Naive thymus-derived CD4-positive, alpha-beta T cell (primary cell): ENCODE measurements around the gene PCED1B. TPM values are rescaled to one million over a fixed set of nuclear protein-coding genes. Genes with fewer than 3 reads are reported as not detected.

ENCODE experiments used
- ATAC-seq: fragments of 150-1000 bp; cut with Tn5 transposase; 2 replicates; pipeline ENCODE4 v1.10.0; 2021; ENCODE audit warnings: mild to moderate bottlenecking, moderate library complexity
- CTCF ChIA-PET: fragments of 350-600 bp; sonication (Branson Sonifier 250); formaldehyde crosslinking; loops from one replicate; lab custom pipeline; 2021; ENCODE audit warnings: antibody characterized with exemption; lab: Charles Lee
- POLR2A ChIA-PET: fragments of 350-600 bp; sonication (Branson Sonifier 250); formaldehyde crosslinking; loops from one replicate; lab custom pipeline; 2021; ENCODE audit warnings: antibody characterized with exemption, inconsistent platforms; lab: Charles Lee
- DNase-seq, 9 donors: peaks; one replicate each; pipeline versions ENCODE4 v3.0.0 to v3.0.0-alpha.2; 2020 to 2022; ENCODE audit warnings: mixed read lengths in 1 of 9
- H3K27ac ChIP-seq: one replicate; pipeline ENCODE4 v1.7.0; 2013; ENCODE audit warnings: mild to moderate bottlenecking, low read depth, low read length, moderate library complexity
- H3K27me3 ChIP-seq, 2 donors: one replicate each; pipeline ENCODE4 v1.7.0; 2013; ENCODE audit warnings: low read length in 2 of 2, mild to moderate bottlenecking in 2 of 2, moderate library complexity in 2 of 2; ENCODE audit not compliant: control insufficient read depth in 2 of 2, insufficient read depth in 2 of 2
- H3K36me3 ChIP-seq, 3 experiments: 1 replicate in 2 of 3; 2 replicates in 1 of 3; pipeline ENCODE4 v1.7.0; 2013; ENCODE audit warnings: low read length in 3 of 3, mild to moderate bottlenecking in 3 of 3, moderate library complexity in 1 of 3; ENCODE audit not compliant: insufficient read depth in 3 of 3, control insufficient read depth in 2 of 3
- H3K4me1 ChIP-seq, 2 donors: one replicate each; pipeline ENCODE4 v1.7.0; 2013; ENCODE audit warnings: low read length in 2 of 2, mild to moderate bottlenecking in 2 of 2, moderate library complexity in 1 of 2; ENCODE audit not compliant: control insufficient read depth in 2 of 2, insufficient read depth in 2 of 2
- H3K4me3 ChIP-seq: 2 replicates; pipeline ENCODE4 v1.7.0; 2013; ENCODE audit warnings: mild to moderate bottlenecking, low read length
- H3K9me3 ChIP-seq, 3 experiments: 1 replicate in 2 of 3; 2 replicates in 1 of 3; pipeline ENCODE4 v1.7.0; 2013; ENCODE audit warnings: low read length in 3 of 3; ENCODE audit not compliant: control insufficient read depth in 2 of 3
- H3K27ac Mint-ChIP-seq, 9 donors: one replicate each; pipeline ENCODE4 v1.8.0; 2020 to 2022; ENCODE audit warnings: mixed read lengths in 9 of 9, mild to moderate bottlenecking in 8 of 9, moderate library complexity in 5 of 9, inconsistent platforms in 2 of 9
- H3K27me3 Mint-ChIP-seq, 5 donors: one replicate each; pipeline ENCODE4 v1.8.0; 2021 to 2022; ENCODE audit warnings: mixed read lengths in 5 of 5, mild to moderate bottlenecking in 1 of 5
- H3K36me3 Mint-ChIP-seq, 5 donors: one replicate each; pipeline ENCODE4 v1.8.0; 2020 to 2022; ENCODE audit warnings: mixed read lengths in 5 of 5, mild to moderate bottlenecking in 3 of 5, inconsistent platforms in 1 of 5
- H3K4me1 Mint-ChIP-seq, 7 donors: one replicate each; pipeline ENCODE4 v1.8.0; 2020 to 2022; ENCODE audit warnings: mixed read lengths in 7 of 7, mild to moderate bottlenecking in 3 of 7, inconsistent platforms in 1 of 7
- H3K4me3 Mint-ChIP-seq, 10 donors: one replicate each; pipeline ENCODE4 v1.8.0; 2020 to 2022; ENCODE audit warnings: mild to moderate bottlenecking in 10 of 10, mixed read lengths in 10 of 10, moderate library complexity in 6 of 10, inconsistent platforms in 2 of 10
- H3K9me3 Mint-ChIP-seq, 11 donors: one replicate each; pipeline ENCODE4 v1.8.0; 2020 to 2022; ENCODE audit warnings: mixed read lengths in 11 of 11, mild to moderate bottlenecking in 4 of 11, inconsistent platforms in 1 of 11, moderate library complexity in 1 of 11
- intact Hi-C, 2 donors: fragments of 100-400 bp; cut with micrococcal nuclease; formaldehyde crosslinking; loops; one replicate each; pipeline ENCODE4 v1.15.1; 2023
- polyA plus RNA-seq, 2 donors: library from polyadenylated mRNA; unstranded; fragments of 300-500 nt; fragmentation: Illumina TruSeq; gene quantifications; one replicate each; pipeline ENCODE4 v1.2.3, GENCODE V29; 2021
- total RNA-seq, 6 experiments: library from RNA in 5 of 6; stranded (reverse) in 5 of 6; gene quantifications; 1 replicate in 5 of 6; 2 replicates in 1 of 6; pipeline ENCODE4 v1.2.3 and lab custom pipeline; 2021 to 2026

PCED1B gene
- total and polyA plus RNA-seq, 7 experiments from 2014 or later = 41.4 to 147 (median 94.3) TPM

DNA sequence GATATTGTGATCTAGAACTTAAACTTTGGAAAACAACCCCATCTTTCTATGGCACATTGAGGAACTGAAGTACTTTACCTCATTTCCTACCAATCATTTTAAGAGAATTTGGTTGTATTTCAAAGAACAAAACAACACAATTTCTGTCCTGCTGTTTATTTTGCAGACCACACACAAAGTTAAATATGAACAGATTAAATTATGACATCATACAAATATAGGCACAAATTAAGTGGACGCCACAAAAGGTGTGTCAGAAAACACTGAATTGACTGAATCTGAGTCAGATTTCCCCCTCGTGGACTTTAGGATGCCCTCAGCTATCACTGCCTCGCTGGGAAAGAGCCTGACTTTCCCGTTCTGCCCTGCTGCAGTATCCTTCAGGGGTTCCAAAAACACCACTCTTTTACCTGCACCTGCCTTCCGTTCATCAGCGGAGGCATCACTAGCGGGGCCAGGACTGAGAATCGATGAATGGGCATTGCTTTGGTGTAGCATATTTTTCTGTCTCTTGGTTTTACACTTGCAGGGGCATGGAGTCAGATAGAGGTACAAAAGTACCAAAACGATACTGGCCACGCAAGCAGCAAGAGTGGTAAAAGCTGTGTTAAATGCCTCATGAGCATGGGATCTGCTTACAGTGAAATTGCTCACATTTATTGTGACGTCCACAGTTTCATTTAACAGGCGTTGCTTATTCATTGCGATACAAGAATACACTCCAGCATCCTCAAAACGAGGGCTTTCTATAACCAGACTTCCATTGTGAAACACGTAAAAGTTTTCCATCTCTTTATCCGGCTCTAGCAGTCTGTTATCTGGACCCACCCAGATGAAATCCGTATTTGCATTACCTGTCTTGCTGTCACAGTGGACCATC lies 2.0 kb upstream of the PCED1B start:
- ATAC-seq = no peak
- intact Hi-C loops = loop anchor here in 1 of 2 donors (2.0 kb wide), 2 partner anchors 45 to 67 kb away; no protein-coding TSS in a partner anchor
- Mint-ChIP-seq H3K9me3 (peaks cover 0 to 3% (median 0%) of the 10 kb centered on the region in 11 donors), H3K27me3 (no peaks in the 10 kb centered on the region), H3K36me3 (peaks cover 0 to 13% (median 4%) of the 10 kb centered on the region in 5 donors), H3K27ac (peak overlapping the region; percentile 11 to 98 (median 75)), H3K4me1 (peaks cover 28 to 63% (median 54%) of the 10 kb centered on the region in 7 donors), H3K4me3 (peak overlapping the region; percentile 70 to 99 (median 94))
- peak overlapping the region; percentile 42 for H3K27ac ChIP-seq
- peaks cover 21 to 31% of the 10 kb centered on the region in 2 donors for H3K4me1 ChIP-seq
- H3K9me3 ChIP-seq = no peaks in the 10 kb centered on the region
- DNase-seq = no peak
- H3K27me3 ChIP-seq = no peaks in the 10 kb centered on the region
- peaks cover 0 to 7% (median 0%) of the 10 kb centered on the region in 3 experiments for H3K36me3 ChIP-seq
- ChIA-PET CTCF (interaction anchor here (1.0 kb wide), 1 partner anchor 326 kb away, joined by 4 read pairs; no protein-coding TSS in a partner anchor), POLR2A (interaction anchor here (0.9 to 5.9 kb wide), 8 partner anchors 8 to 243 kb away, joined by 3 to 58 read pairs (median 15); no protein-coding TSS in a partner anchor)
- H3K4me3 ChIP-seq = peak overlapping the region; percentile 63

DNA sequence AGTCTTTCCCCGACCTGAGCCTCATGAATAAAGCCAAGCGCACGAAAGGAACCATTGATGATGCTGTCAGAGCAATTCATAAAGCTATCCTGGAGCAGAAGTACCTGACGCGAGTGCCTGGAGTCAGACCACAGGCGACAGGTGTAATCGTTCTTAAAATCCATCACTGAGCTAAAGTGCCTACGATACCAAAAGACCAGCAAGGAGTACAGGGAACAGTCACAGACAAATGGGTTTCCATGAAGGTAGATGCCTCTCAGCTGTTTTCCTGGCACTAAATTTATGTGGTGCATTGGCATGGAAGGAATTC lies 1.4 kb upstream of the PCED1B start:
- H3K4me3 Mint-ChIP-seq = peak overlapping the region; percentile 70 to 99 (median 94)
- ChIA-PET CTCF (interaction anchor here (1.0 to 3.3 kb wide), 5 partner anchors 114 to 326 kb away, joined by 3 to 12 read pairs (median 5); no protein-coding TSS in a partner anchor), POLR2A (interaction anchor here (0.7 to 5.9 kb wide), 12 partner anchors 8 to 243 kb away, joined by 3 to 58 read pairs (median 16); no protein-coding TSS in a partner anchor)
- peak overlapping the region; percentile 63 for H3K4me3 ChIP-seq
- H3K27ac ChIP-seq = peak overlapping the region; percentile 42
- peak overlapping the region; percentile 11 to 98 (median 75) for H3K27ac Mint-ChIP-seq
- intact Hi-C loops = loop anchor here in 1 of 2 donors (2.0 kb wide), 2 partner anchors 45 to 67 kb away; no protein-coding TSS in a partner anchor
- no peak for DNase-seq
- no peaks in the 10 kb centered on the region for H3K27me3 Mint-ChIP-seq
- no peaks in the 10 kb centered on the region for H3K9me3 ChIP-seq
- H3K36me3 Mint-ChIP-seq = peaks cover 0 to 13% (median 4%) of the 10 kb centered on the region in 5 donors
- ATAC-seq = no peak
- H3K27me3 ChIP-seq = no peaks in the 10 kb centered on the region
- peaks cover 32 to 69% (median 60%) of the 10 kb centered on the region in 7 donors for H3K4me1 Mint-ChIP-seq
- peaks cover 0 to 7% (median 0%) of the 10 kb centered on the region in 3 experiments for H3K36me3 ChIP-seq
- H3K9me3 Mint-ChIP-seq = peaks cover 0 to 3% (median 0%) of the 10 kb centered on the region in 11 donors
- H3K4me1 ChIP-seq = peaks cover 25 to 32% of the 10 kb centered on the region in 2 donors

DNA sequence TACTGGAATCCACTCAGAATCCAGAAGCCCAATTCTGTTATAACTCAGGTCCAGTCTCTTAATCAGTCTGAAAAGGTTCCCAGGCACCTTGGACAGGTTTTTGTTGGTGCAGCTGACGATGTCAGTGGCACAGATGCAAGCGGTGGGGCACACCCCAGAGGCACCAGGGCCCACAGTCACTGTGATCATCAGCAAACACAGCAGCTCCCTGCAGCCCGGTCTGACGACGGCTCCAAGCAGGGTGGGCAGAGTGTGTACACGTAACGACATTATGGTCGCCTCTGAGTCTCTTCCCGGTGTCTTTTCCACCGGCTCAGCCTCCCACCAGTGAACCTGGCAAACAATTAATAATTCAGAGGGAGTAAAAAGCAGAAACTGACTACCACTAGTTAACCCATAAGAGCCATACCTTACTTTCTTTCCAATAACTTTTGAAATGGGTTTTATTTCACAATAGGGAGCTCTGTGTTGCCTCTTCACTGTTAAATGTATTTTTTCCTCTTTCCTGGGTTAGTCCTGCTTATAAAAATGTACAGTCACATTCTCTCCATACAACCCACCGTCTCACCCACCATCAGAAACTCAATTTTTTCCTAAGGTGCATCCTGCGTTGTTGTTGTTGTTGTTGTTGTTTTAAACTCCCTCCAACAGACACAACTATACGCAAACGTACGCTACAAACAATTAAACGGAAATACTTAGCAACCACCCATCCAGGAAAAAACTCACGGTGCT lies 521 bp upstream of the PCED1B start:
- Mint-ChIP-seq H3K36me3 (peaks cover 0 to 13% (median 4%) of the 10 kb centered on the region in 5 donors), H3K27me3 (no peaks in the 10 kb centered on the region), H3K9me3 (peaks cover 0 to 3% (median 0%) of the 10 kb centered on the region in 11 donors), H3K4me3 (peak overlapping the region; percentile 89 to 99 (median 94)), H3K4me1 (peaks cover 40 to 77% (median 68%) of the 10 kb centered on the region in 7 donors), H3K27ac (peak overlapping the region; percentile 86 to 98 (median 92))
- Histone ChIP-seq H3K4me1 (peaks cover 33 to 41% of the 10 kb centered on the region in 2 donors), H3K27ac (peak overlapping the region; percentile 75), H3K9me3 (no peaks in the 10 kb centered on the region), H3K36me3 (peaks cover 0 to 7% (median 0%) of the 10 kb centered on the region in 3 experiments), H3K27me3 (no peaks in the 10 kb centered on the region), H3K4me3 (peak overlapping the region; percentile 63)
- POLR2A ChIA-PET = interaction anchor here (0.6 to 5.9 kb wide), 19 partner anchors 8 to 1120 kb away, joined by 3 to 58 read pairs (median 6); no protein-coding TSS in a partner anchor
- CTCF ChIA-PET = interaction anchor here (0.5 to 3.3 kb wide), 11 partner anchors 9 to 608 kb away, joined by 3 to 12 read pairs (median 5); no protein-coding TSS in a partner anchor
- DNase-seq = peak in 8 of 9 donors; percentile 25 to 48 (median 37)
- ATAC-seq = peak; percentile 65
- intact Hi-C loops = loop anchor here (1.0 to 2.0 kb wide), 9 partner anchors 46 to 329 kb away; no protein-coding TSS in a partner anchor

DNA sequence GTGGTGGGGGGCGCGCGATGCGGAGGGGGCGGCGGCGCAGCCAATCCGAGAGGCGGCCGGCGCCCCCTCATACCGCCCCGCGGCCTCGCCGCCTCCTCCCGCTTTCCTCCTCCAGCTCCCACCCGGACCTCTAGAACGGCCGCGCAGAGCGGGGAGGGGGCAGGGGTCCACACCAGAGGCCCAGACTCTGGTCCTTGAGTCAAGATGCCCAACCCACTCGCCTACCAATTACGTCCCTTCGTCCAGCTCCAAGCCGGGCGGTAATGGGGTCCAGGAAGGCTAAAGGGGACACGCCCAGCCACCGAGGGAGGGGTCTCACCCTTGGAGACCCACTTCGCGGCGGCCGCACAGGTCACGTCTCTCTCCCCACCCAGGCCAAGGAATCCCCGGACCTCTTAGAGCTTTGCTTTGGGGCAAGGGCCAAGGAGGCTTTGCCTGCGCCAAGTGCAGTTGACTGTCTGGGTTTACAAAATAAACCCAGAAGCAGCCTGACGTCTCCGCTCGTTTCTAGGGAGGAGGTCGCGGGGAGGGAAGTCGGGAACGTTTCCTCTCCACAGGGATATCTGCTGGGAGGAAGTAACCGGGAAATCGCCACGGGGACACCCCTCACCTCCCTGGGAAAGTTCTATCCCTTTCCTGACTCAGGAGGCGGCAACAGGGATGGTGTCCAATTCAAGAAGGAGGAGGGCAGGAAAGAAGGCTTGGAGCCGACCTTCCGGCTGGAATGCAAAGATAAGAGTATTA lies 732 bp downstream of the PCED1B start:
- DNase-seq (peak in 7 of 9 donors; percentile 23 to 62 (median 33)), ATAC-seq (peak; percentile 38)
- Mint-ChIP-seq H3K27ac (peak overlapping the region; percentile 85 to 99 (median 96)), H3K4me3 (peak overlapping the region; percentile 85 to 100 (median 96)), H3K27me3 (no peaks in the 10 kb centered on the region), H3K36me3 (peaks cover 0 to 13% (median 4%) of the 10 kb centered on the region in 5 donors), H3K9me3 (peaks cover 0 to 3% (median 0%) of the 10 kb centered on the region in 11 donors), H3K4me1 (peaks cover 48 to 85% (median 81%) of the 10 kb centered on the region in 7 donors)
- ChIA-PET CTCF (interaction anchor here (0.8 to 3.3 kb wide), 8 partner anchors 10 to 317 kb away, joined by 3 to 12 read pairs (median 4); no protein-coding TSS in a partner anchor), POLR2A (interaction anchor here (0.7 to 5.9 kb wide), 17 partner anchors 10 to 317 kb away, joined by 3 to 58 read pairs (median 6); no protein-coding TSS in a partner anchor)
- no peaks in the 10 kb centered on the region for H3K27me3 ChIP-seq
- H3K4me3 ChIP-seq = peak overlapping the region; percentile 84
- intact Hi-C loops = loop anchor here (1.0 to 5.0 kb wide), 11 partner anchors 47 to 328 kb away; no protein-coding TSS in a partner anchor
- peaks cover 0 to 7% (median 0%) of the 10 kb centered on the region in 3 experiments for H3K36me3 ChIP-seq
- peak overlapping the region; percentile 80 for H3K27ac ChIP-seq
- H3K4me1 ChIP-seq = peaks cover 45 to 52% of the 10 kb centered on the region in 2 donors
- H3K9me3 ChIP-seq = no peaks in the 10 kb centered on the region

DNA sequence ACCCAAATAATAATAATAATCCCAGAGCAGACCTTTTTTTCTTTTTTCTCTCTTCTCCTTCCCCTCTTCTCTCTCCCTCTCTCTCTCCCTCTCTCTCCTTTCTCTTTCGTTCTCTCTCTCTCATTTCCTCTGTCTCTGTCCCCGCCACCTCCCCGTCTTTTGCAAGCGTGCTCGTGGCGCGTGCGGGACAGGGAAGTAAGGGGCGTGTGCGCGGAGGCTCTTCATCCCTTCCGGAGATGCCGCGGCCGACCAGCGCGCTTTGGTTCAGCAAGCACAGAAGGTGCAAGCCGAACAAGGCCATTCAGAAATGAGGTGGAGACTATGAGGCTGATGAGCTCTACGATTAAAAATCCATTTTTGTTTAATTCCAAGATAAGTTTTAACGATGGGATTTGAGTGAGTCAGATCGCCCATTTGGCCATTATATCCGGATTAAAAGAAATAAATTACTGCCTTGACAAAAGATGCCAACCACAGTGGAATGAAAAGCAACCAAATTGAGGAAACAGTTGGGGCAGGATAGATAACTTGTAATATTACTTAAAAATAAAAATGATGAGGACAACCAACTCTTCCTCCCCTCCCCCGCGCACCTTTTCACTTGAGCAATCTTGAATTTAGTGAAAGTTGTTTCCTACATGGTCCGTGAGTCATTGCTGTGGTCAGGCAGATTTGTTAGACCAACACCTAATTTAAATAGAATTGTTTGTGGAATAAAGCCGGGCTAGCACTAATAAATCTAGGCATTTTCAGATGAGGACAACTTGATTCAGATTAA lies 1.5 kb downstream of the PCED1B start:
- peaks cover 53 to 58% of the 10 kb centered on the region in 2 donors for H3K4me1 ChIP-seq
- H3K27me3 Mint-ChIP-seq = no peaks in the 10 kb centered on the region
- ChIA-PET POLR2A (interaction anchor here (1.6 to 5.9 kb wide), 11 partner anchors 11 to 317 kb away, joined by 3 to 58 read pairs (median 16); no protein-coding TSS in a partner anchor), CTCF (interaction anchor here (0.6 to 3.3 kb wide), 6 partner anchors 11 to 226 kb away, joined by 3 to 12 read pairs (median 6); no protein-coding TSS in a partner anchor)
- H3K4me3 ChIP-seq = peak overlapping the region; percentile 84
- peaks cover 0 to 7% (median 0%) of the 10 kb centered on the region in 3 experiments for H3K36me3 ChIP-seq
- H3K9me3 ChIP-seq = no peaks in the 10 kb centered on the region
- ATAC-seq (peak; percentile 59), DNase-seq (peak in 8 of 9 donors; percentile 38 to 58 (median 48))
- H3K9me3 Mint-ChIP-seq = peaks cover 0 to 3% (median 0%) of the 10 kb centered on the region in 11 donors
- intact Hi-C loops = loop anchor here (1.0 to 5.0 kb wide), 3 partner anchors 46 to 226 kb away; no protein-coding TSS in a partner anchor
- H3K27ac Mint-ChIP-seq = peak overlapping the region; percentile 85 to 99 (median 96)
- H3K27me3 ChIP-seq = no peaks in the 10 kb centered on the region
- peaks cover 54 to 91% (median 82%) of the 10 kb centered on the region in 7 donors for H3K4me1 Mint-ChIP-seq
- H3K4me3 Mint-ChIP-seq = peak overlapping the region; percentile 85 to 100 (median 96)
- peaks cover 0 to 9% (median 4%) of the 10 kb centered on the region in 5 donors for H3K36me3 Mint-ChIP-seq
- peak overlapping the region; percentile 80 for H3K27ac ChIP-seq
